OCI-LY7 (cell line): ENCODE measurements around the gene CHEK2.

ENCODE experiments used
- CTCF ChIP-seq: fragments of 200-600 bp; sonication (generic); conservative IDR thresholded peaks from 2 replicates; pipeline ENCODE4 v1.5.1; 2014; ENCODE audit warnings: mild to moderate bottlenecking, antibody characterized with exemption, low read length, moderate library complexity, mixed read lengths
- EZH2phosphoT487 ChIP-seq: fragments of 200-600 bp; sonication (generic); IDR thresholded peaks from 2 replicates; pipeline ENCODE4 v1.6.1; 2018; ENCODE audit warnings: low read depth, borderline replicate concordance, mild to moderate bottlenecking, mixed run types, antibody characterized with exemption, low read length, moderate library complexity, mixed read lengths

GRCh38 chr22:28791124-28791523 lies 49.5 kb upstream of the CHEK2 start:
- TF ChIP-seq CTCF (no peak), EZH2phosphoT487 (no peak)
